Measurements from ENCODE around the gene UQCRC2.

GRCh38 chr16:21953541-21953902 is 361 bp downstream of the UQCRC2 start:
- no peak for TF ChIP-seq POLR2A (IDR thresholded peaks at IDR 0.05)
- TF ChIP-seq CTCF (IDR thresholded peaks at IDR 0.05), result no peak
